22Rv1 (cell line): Measurements from ENCODE around the gene MLYCD.
"Not testable (repeated sequence)": the region's sequence is repeated elsewhere in the genome, so short reads cannot be mapped to it uniquely, and the experiment has no call there.

Experiments used
- H3K27ac ChIP-seq: fragments of 450-650 bp; 2 replicates; pipeline ENCODE4 v1.5.1; 2017
- ZFX ChIP-seq: fragments of 450-650 bp; IDR thresholded peaks from 2 replicates; pipeline ENCODE4 v1.6.1; 2017; ENCODE audit warnings: antibody characterized with exemption, borderline replicate concordance
- TF ChIP-seq, protein P1 (sequence below): fragments of 450-650 bp; IDR thresholded peaks from 2 replicates; pipeline ENCODE4 v1.5.1; 2017; ENCODE audit warnings: mild to moderate bottlenecking

The MLYCD gene

DNA sequence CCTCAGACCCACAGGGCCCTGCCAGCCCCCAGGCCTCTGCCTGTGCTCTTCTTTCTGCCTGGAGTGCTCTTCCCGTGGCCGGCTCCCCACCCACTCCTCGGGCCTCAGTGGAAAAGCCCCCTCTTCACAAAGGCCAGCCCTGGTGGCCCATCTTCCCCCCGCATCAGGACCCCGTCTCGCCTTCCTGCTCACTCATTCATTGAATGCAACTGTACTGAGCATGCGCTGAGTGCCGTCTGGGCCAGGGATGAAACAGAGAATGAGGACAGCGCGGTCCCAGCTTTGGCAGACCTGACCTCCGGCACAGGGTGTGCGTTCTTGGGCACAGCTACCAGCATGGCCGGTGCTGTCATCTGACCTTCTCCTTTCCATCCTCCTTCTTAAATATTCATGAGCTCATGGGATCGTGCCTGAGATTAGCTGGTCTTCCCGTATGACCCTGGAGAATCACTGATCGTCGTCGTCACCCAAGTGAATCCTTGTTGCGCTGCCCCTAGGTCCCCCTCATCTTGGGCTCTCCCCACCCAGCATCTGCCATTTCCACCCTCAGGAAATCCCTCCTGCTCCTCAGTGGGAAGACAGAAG is 37.8 kb downstream of the MLYCD start:
- H3K27ac ChIP-seq = no peak overlapping the region
- TF ChIP-seq ZFX = no peak
- TF ChIP-seq, protein P1, sequence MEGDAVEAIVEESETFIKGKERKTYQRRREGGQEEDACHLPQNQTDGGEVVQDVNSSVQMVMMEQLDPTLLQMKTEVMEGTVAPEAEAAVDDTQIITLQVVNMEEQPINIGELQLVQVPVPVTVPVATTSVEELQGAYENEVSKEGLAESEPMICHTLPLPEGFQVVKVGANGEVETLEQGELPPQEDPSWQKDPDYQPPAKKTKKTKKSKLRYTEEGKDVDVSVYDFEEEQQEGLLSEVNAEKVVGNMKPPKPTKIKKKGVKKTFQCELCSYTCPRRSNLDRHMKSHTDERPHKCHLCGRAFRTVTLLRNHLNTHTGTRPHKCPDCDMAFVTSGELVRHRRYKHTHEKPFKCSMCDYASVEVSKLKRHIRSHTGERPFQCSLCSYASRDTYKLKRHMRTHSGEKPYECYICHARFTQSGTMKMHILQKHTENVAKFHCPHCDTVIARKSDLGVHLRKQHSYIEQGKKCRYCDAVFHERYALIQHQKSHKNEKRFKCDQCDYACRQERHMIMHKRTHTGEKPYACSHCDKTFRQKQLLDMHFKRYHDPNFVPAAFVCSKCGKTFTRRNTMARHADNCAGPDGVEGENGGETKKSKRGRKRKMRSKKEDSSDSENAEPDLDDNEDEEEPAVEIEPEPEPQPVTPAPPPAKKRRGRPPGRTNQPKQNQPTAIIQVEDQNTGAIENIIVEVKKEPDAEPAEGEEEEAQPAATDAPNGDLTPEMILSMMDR = no peak

DNA sequence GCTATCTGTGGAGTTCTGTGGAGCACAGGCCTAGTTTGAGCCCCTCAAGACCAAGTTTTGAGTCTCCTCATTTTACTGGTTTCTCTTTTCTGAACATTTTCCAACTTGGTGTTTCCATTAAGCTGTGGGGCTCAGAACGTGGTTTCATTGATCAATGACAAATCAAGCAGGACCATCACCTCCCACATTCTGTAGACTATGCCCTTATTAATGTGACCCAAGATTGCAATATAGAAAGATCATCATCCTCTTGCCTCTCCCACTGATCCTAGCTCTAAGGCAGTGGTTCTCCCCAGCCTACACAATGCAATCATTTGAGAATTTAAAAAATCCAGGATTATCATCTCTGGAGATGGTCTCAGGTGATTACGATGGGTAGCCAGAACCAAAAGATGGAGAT is 38.4 kb downstream of the MLYCD start:
- TF ChIP-seq, protein P1 = no peak
- no peak for TF ChIP-seq ZFX
- no peak overlapping the region for H3K27ac ChIP-seq

DNA sequence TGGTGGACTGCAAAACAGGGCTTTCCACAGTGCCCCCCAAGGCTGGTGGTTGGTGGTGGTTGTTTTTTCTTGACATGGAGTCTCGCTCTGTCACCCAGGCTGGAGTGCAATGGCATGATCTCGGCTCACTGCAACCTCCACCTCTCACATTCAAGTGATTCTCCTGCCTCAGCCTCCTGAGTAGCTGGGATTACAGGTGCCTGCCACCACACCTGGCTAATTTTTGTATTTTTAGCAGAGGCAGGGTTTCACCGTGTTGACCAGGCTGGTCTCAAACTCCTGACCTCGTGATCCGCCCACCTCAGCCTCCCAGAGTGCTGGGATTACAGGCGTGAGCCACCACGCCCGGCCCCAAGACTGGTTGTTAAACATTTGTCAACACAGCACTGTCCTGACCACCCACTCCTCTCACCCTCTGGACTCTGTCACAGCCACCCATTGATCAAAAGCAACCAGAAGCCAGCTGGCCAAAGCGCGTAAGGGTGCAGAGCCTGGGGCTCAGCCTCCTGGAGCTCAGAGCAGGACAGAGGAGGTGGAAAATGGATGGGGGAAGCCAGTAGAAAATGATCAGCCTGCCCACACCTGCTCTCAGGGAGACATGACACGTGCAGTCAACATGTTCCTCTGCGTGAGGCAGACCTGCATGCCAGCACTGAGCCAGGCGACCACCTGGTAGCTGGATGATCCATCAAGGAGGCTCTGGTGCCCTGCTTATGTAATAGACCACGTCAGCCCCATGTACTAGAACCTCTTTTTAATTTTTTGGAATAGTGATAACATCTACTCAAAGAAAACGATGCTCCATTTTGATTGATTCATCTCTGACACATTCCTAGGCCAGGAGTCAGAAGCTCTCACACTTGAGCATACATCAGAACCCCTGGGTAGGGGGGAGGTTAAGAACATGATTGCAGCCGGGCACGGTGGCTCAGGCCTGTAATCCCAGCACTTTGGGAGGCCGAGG is 39.3 kb downstream of the MLYCD start:
- no peak overlapping the region for H3K27ac ChIP-seq
- no peak for TF ChIP-seq ZFX
- TF ChIP-seq, protein P1 = no peak

DNA sequence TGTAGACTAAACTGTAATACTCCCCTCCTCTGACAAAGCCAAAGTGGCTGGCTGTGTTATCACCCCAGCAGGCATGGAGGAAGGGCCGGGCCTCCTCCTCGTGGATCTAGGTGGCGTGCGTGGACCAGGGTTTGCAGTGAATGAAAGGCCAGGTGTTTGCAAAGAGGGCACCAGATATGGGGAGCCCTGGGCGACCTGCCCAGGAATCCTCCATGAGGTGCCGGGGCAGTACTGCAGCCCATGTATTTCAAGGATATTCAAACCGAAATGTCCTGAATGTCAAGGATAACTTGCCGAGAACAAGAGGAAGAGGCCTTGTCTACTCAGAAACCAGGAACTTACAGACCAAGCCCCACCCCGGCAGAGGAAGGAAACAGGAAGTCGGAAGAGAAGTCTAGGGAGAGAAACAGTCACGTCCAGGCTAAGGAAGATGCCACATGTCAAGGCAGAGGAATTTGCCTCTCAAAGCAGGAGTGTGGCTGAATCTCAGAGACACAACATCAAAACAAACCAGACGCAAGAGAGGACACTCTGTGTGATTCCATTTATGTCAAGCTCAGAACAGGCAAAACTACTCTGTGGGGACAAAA is 40.4 kb downstream of the MLYCD start:
- H3K27ac ChIP-seq = no peak overlapping the region
- TF ChIP-seq ZFX = no peak
- TF ChIP-seq, protein P1 = no peak

DNA sequence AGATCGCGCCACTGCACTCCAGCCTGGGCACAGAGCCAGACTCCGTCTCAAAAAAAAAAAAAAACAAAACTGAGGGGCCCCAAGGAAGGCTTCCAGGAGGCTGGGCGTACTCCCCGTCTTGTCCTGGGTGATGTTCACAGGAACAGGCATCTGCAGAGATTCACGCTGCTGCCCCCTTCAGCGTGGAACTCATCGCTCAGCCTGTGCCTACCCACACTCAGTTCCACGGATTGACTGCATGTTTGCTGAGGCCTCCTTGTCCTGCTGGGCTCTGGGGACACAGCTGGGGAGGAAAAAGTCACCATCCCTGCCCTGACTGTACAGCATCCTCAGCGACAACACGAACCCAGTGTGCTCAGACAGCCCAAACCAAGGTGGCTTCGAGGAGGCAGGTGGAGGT is 41.2 kb downstream of the MLYCD start:
- H3K27ac ChIP-seq = no peak overlapping the region
- TF ChIP-seq, protein P1 = no peak
- TF ChIP-seq ZFX = no peak

DNA sequence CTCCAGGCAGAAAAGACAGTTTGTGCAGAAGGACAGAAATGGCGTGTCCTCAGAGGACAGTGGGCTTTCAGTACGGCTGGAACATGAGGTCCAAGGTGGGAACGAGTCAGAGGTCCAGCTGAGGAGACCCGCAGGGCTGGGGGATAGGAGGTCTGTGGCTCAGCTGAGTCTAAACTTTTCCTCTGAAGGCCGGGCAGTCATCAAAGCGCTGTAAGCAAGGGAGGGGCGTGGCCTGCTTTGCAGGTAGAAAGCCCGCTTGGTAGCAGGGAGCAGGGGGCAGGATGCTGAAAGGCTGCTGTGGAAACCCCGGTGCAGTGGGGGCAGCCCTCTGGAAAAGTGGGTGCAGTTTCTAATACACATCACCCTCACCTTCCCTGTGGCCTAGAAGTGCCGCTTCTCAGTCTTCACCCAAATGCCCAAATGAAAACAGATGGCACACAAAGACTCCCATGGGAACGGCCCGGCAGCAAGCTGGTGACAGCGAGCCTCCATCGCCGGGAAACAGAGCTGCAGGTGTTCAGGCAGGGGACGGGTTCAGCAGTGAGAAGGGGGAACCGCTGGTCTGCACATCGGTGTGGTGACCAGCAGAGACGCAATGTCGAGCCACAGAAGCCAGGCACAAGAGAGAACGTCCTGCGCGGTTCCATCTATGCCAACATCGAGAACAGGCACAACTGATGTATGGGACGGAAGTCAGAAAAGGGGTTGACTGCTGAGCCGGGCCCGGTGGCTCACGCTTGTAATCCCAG is 41.9 kb downstream of the MLYCD start:
- no peak for TF ChIP-seq ZFX
- TF ChIP-seq, protein P1 = no peak
- H3K27ac ChIP-seq = no peak overlapping the region

DNA sequence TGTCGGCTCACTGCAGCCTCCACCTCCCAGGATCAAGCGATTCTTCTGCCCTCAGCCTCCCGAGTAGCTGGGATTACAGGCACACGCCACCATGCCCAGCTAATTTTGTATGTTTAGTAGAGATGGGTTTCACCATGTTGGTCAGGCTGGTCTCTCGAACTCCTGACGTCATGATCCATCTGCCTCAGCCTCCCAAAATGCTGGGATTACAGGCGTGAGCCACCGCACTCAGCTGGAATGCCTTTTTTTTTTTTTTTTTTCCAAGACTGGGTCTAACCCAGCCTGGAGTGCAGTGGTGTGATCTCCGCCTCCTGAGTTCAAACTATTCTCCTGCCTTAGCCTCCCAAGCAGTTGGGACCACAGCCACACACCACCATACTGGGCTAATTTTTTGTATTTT is 42.6 kb downstream of the MLYCD start:
- H3K27ac ChIP-seq = not testable (repeated sequence)
